Embryonic facial prominence (tissue), 1 donor: Measurements from ENCODE around the gene PVALB.

Experiments used
- DNase-seq: peaks from one replicate; pipeline ENCODE4 v3.0.0-alpha.2; 2016; ENCODE audit errors: extremely low spot score

Gene PVALB

GRCh38 chr22:36772451-36772850, 44.4 kb downstream of the PVALB start:
- DNase-seq = no peak

GRCh38 chr22:36771356-36772063, 45.3 kb downstream of the PVALB start:
- DNase-seq = no peak

GRCh38 chr22:36770513-36771231, 46.2 kb downstream of the PVALB start:
- no peak for DNase-seq

- DNase-seq = no peak
These were observed 47.0 kb downstream of the PVALB start for GRCh38 chr22:36769541-36770512.

- no peak for DNase-seq
These were observed 48.2 kb downstream of the PVALB start for GRCh38 chr22:36768616-36769015.

- no peak for DNase-seq
These were observed 48.7 kb downstream of the PVALB start for GRCh38 chr22:36768141-36768540.

- DNase-seq = no peak
These were observed 49.6 kb downstream of the PVALB start for GRCh38 chr22:36767035-36767775.

GRCh38 chr22:36765943-36766450, 50.8 kb downstream of the PVALB start:
- no peak for DNase-seq

- no peak for DNase-seq
These were observed 51.5 kb downstream of the PVALB start for GRCh38 chr22:36765131-36765942.

- DNase-seq = no peak
These were observed 52.2 kb downstream of the PVALB start for GRCh38 chr22:36764641-36765040.

GRCh38 chr22:36764060-36764459, 52.8 kb downstream of the PVALB start:
- DNase-seq = no peak

GRCh38 chr22:36763576-36763975, 53.3 kb downstream of the PVALB start:
- DNase-seq = no peak

- DNase-seq = no peak
These were observed 54.1 kb downstream of the PVALB start for GRCh38 chr22:36762687-36763260.

- DNase-seq = no peak
These were observed 55.1 kb downstream of the PVALB start for GRCh38 chr22:36761553-36762240.

- no peak for DNase-seq
These were observed 56.0 kb downstream of the PVALB start for GRCh38 chr22:36760786-36761185.

- DNase-seq = no peak
These were observed 57.2 kb downstream of the PVALB start for GRCh38 chr22:36759481-36760159.

GRCh38 chr22:36758792-36759271, 58.0 kb downstream of the PVALB start:
- DNase-seq = no peak

- DNase-seq = no peak
These were observed 59.1 kb downstream of the PVALB start for GRCh38 chr22:36757668-36758211.
